Mammary epithelial cell (primary cell): ENCODE data around the gene RPN1.

Experiments used
- EZH2 ChIP-seq: IDR thresholded peaks from 2 replicates; pipeline ENCODE4 v1.6.1; 2012; ENCODE audit warnings: low read length, inconsistent platforms, borderline replicate concordance
- TF ChIP-seq, protein P1 (sequence below), 2 donors: IDR thresholded peaks in 1 of 2; conservative IDR thresholded peaks in 1 of 2; 2 replicates each; pipeline ENCODE4 v1.5.1; 2011 to 2012; ENCODE audit warnings: inconsistent platforms in 2 of 2, low read length in 2 of 2, mild to moderate bottlenecking in 2 of 2, control low read depth in 1 of 2, low read depth in 1 of 2; ENCODE audit not compliant: insufficient read depth in 1 of 2; ENCODE audit errors: extremely low read depth in 1 of 2

- TF ChIP-seq, protein P1, sequence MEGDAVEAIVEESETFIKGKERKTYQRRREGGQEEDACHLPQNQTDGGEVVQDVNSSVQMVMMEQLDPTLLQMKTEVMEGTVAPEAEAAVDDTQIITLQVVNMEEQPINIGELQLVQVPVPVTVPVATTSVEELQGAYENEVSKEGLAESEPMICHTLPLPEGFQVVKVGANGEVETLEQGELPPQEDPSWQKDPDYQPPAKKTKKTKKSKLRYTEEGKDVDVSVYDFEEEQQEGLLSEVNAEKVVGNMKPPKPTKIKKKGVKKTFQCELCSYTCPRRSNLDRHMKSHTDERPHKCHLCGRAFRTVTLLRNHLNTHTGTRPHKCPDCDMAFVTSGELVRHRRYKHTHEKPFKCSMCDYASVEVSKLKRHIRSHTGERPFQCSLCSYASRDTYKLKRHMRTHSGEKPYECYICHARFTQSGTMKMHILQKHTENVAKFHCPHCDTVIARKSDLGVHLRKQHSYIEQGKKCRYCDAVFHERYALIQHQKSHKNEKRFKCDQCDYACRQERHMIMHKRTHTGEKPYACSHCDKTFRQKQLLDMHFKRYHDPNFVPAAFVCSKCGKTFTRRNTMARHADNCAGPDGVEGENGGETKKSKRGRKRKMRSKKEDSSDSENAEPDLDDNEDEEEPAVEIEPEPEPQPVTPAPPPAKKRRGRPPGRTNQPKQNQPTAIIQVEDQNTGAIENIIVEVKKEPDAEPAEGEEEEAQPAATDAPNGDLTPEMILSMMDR (conservative IDR thresholded peaks at IDR 0.05 in 1 of 2, IDR thresholded peaks at IDR 0.05 in 1 of 2; ENCODE audit: extremely low read depth in 1 of 2, insufficient read depth in 1 of 2, low read depth in 1 of 2, low read length in 2 of 2): no peak
- no peak for TF ChIP-seq EZH2
These were observed 36.5 kb downstream of the RPN1 start for GRCh38 chr3:128614076-128614475.
